HK-2 (cell line): ENCODE results near the gene FAM110A.
"Not testable (repeated sequence)": the region's sequence is repeated elsewhere in the genome, so short reads cannot be mapped to it uniquely, and the experiment has no call there.

Experiments
- DNase-seq: peaks from one replicate; pipeline ENCODE4 v3.0.0-alpha.2; 2018; ENCODE audit not compliant: unreplicated experiment

Gene FAM110A

GRCh38 chr20:844473-845225 is 11.1 kb downstream of the FAM110A start:
- peak; percentile 13 for DNase-seq

DNA sequence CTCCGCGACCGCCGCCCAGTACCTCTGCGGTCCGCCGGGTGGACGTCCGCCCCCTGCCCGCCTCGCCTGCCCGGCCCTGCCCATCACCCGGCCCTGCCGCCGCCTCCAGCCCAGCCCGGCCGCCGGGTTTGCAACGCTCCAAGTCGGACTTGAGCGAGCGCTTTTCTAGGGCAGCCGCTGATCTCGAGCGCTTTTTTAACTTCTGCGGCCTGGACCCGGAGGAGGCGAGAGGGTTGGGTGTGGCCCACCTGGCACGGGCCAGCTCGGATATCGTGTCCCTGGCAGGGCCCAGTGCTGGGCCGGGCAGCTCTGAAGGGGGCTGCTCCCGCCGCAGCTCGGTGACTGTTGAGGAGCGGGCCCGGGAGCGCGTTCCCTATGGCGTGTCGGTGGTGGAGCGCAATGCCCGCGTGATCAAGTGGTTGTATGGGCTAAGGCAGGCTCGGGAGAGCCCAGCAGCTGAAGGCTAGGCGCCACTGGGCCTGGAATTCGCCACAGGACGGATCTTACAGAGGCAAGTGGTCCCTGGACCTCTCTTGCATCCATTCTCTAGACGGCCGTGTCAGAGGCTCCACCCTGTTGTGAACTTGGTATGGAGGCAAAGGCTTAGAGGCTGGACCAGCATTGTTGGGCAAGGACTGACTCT is 11.8 kb downstream of the FAM110A start:
- no peak for DNase-seq

DNA sequence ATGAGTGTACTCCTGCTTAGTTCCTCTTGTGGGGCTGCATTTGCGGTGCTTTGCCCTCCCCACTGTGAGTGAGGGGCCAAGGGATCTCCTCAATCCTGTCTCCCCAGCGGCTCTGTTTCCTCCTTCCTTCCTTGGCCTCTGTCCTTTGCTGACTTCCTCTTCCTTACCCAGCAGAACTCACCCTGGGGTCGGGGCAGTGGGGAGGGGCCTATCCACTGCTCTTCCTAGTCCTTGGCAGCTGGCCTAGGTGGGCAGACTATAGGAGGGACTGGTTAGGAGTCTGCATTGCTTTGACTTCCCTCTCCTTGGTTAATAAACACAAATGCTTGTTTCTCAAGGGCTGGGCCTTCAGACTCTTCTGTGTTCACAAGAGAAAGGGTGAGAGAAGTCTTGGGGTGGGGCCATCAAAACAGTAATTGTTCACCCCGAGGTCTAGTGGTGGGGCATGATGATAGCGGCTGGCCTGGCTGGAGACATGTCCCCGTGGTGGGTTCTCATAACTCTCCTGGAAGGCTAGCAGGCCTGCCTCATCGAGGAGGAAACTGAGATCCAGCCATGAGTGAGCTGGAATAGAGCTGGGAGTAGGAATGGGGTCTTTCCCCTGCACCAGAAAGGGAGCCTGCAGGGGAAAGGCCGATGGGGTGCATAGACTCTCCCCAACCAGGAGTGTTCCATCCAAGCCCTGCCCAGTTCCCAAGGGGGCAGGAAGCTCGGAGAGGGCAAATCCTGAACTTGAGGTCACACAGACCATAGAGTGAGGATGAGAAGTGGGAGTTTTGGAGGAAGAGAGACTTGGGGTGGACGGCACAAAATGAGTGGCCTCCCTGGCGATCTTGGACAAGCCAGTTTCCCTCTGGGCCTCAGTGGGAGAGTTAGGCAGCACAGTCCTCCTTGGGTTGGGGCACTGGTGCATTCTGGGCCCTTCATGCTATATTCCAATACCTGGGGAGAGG is 12.7 kb downstream of the FAM110A start:
- no peak for DNase-seq

- no peak for DNase-seq
Measured at GRCh38 chr20:846894-847278, 13.4 kb downstream of the FAM110A start.

DNA sequence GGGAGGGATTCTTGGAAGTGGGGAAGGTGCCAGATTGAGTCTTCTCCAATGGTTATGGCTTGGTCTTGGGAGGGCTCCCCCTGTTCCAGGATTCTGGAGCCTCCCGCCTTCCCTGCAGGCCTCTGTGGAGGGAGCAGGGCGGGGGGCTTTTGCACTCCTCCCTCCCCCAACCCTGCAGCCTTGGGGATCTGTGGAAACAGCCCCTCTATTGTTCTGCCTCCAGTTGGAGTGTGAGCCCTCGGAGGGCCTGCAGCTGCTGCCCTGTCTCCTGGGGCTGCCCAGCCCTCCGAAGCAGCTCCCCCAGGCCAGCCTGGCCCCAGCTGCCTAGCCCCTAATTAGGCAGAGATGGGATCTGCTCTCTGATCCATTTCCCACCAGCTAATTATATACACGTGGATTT is 14.7 kb downstream of the FAM110A start:
- DNase-seq: no peak

DNA sequence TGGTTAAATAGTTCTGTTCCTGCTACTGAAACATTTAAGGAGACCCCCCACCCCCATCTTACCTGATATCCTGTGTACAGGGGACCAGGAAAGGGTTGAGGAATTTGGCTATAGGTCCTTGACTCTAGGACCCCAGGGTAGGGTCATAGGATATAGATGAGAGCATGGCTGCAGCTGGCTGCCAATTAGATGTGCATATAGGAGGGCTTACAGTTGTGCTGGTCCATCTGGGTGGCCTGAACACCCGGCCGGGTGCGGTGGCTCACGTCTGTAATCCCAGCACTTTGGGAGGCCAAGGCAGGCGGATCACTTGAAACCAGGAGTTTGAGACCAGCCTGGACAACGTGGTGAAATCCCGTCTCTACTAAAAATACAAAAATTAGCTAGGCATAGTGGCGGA is 15.2 kb downstream of the FAM110A start:
- not testable (repeated sequence) for DNase-seq

- DNase-seq: no peak
Measured at GRCh38 chr20:853406-853996, 20.0 kb downstream of the FAM110A start.

DNA sequence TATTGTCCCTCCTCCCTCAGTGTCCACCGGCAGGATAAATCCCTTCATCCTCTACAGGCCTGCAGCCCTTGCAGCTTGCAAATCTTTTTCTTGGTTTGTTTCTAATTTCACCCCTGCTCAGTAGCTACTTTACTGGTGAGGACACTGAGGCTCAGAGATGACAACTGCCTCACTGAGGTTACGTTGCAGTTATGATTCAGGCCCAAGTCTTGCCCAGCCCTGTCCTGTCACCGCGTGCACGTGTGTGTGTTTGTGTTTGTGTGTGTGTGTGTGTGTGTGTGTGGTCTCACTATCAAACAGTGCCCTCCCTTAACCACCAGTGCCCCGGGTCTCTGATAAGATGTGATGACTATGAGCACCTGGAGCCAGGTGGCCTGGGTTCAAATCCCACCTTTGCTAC is 21.1 kb downstream of the FAM110A start:
- no peak for DNase-seq

- DNase-seq: no peak
Measured at GRCh38 chr20:855466-856360, 22.2 kb downstream of the FAM110A start.

- DNase-seq: peak; percentile 97
Measured at GRCh38 chr20:856361-856775, 22.9 kb downstream of the FAM110A start.

DNA sequence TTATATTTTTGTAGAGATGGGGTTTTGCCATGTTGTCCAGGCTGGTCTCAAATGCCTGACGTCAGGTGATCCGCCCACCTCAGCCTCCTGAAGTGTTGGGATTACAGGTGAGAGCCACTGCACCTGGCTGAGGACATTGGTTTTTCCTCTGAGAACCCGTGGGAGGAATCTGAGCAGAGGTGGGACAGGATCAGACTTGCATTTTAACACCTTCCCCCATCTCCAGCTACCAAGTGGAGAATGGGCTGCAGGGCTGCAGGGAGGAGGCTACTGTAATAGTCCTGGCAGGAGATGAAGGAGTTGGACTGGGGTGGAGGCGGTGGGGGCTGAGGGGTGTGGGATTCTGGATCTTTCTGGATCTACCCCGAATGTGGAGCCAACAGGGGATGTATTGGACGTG is 24.5 kb downstream of the FAM110A start:
- DNase-seq: no peak

DNA sequence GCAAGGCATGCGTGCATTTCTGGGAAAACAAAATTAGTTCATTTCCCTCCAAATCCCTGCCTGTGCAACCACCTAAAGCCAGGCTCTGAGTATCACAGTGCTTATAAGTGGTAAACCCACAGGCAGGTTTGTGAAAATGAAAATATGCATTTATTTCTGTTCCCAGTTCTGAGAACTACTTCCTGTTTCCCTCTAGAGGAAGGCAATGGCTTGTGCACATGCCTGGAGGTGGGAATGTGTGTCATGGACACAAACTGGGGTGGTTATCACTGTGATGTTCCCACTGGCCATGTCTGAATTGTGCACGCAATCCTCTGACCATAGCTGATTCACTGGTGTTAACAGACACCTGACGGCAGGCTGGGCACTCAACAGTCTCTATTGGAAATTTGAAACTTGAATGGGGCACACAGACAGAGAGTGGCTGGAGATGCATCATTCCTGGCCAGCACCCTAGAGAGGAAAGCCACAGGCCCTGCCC is 26.3 kb downstream of the FAM110A start:
- DNase-seq: peak; percentile 36

- DNase-seq: no peak
Measured at GRCh38 chr20:860891-861290, 27.4 kb downstream of the FAM110A start.

GRCh38 chr20:865440-865839 is 31.9 kb downstream of the FAM110A start:
- DNase-seq: no peak

DNA sequence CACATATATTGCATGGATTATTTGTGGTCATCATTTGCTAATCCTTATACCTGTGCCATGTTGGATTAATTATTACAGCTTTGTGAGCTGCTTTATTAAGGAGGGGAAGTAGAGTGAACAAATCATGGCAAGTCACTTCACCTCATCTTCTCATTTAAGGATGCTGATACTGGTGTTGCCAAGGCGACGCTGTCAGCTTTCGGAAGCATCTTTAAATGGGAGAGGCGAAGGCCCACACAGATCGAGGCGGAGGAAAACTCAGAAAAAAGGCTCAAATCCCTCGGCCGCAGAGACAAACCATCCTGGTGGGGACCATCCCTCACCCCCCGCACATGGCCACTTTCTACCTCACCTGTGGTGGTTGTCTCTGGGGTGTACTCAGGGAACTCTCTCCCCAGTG is 34.8 kb downstream of the FAM110A start:
- DNase-seq: no peak

DNA sequence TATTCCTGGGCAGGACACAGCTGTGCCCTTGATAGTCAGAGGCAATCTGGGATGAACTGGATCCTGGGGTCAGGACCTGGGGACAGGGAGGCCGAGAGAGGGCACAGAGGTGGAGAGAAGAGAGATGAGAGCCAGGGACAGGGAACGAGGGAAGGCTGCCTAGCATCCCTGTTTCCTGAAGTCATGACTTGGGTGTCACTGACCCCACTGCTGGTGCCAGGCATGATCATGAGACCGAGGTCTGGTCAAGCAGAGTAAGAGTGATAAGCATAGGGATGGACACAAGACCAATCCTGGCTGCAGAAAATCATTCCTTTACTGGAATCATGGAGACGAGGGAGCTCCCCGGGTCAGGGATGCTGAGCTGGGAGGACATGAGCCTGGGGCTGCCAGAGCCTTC is 36.1 kb downstream of the FAM110A start:
- no peak for DNase-seq

DNA sequence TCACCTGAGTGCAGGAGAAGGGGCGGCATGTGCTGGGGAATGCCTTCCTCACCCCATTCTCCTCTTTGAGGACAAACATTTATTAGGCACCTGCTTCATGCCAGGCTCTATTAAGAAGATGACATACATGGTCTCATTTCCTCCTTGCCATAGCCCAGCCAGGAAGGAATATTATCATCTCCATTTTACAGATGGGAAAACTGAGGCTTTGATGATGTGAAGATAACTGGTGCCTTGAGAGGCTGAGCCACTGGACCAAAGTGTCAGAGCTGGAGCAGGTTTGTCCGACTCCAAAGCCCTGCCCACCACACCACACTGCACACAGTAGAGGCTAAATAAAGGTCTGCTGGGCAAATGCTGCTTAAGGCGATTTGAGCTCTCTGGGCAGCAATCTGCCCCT is 37.2 kb downstream of the FAM110A start:
- DNase-seq: no peak

DNA sequence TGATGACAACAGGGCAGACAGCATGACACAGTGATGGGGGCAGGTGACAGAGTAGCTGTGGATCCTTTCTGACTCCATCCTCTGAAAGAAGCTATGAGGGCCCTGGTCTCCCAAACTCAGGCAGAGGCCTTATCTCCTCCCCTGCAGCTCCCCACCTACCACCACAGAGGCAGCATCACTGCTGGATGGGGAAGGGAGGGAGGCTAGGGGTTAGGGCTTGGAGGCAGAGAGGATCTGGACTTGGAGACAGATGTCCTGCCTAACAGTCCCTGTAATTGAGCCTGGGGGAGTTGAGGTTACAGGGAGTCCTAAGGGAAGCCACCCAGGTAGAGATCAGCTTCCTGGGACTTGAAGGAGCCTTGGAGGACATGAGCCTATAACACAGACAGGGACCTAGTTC is 37.9 kb downstream of the FAM110A start:
- no peak for DNase-seq

GRCh38 chr20:871948-872347 is 38.4 kb downstream of the FAM110A start:
- no peak for DNase-seq

DNA sequence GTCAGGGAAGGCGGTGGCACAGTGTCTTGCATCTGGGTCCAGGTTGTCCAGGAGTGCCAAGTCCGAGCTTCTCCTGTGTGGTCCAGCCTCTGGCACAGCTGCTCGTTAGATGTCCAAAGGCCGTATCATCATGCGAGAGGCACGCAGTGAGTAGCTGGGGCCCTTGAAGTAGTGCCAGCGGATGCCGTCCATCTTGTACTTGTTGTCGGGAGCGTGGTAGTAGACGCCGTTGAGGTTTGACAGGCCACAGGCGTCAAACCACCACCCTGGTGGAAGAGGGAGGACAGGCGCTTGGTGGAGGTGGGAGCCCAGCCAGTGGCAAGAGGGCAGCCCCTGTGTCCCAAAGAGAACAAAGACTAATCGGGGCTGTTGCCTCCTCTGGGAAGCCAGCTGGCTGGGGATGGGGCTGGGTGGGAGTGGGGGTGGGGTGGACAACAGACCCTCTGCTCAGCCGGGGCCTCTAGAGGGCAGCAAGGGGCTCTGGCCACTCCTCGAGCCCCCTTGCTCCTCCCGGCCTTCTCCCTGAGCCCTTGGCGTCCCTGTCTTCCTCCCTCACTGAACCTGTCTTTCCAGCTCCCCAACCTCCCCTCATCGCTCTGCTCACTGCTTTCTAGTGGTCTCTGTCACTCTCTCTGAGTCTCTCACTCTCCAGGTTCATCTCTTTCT is 39.5 kb downstream of the FAM110A start:
- no peak for DNase-seq
